ENCODE results near the gene ALK. TPM values are rescaled to one million over a fixed set of nuclear protein-coding genes. Genes with fewer than 3 reads are reported as not detected.

ALK gene
- total RNA-seq, 2 donors from 2014 or later, result not detected

GRCh38 chr2:29749041-29749440, 172.3 kb downstream of the ALK start:
- no peaks in the 10 kb centered on the region for H3K36me3 Mint-ChIP-seq
- ATAC-seq, result no peak
- no peaks in the 10 kb centered on the region for H3K9me3 Mint-ChIP-seq
- H3K27me3 Mint-ChIP-seq, result peaks cover 5 to 7% of the 10 kb centered on the region in 2 donors
- H3K27ac Mint-ChIP-seq, result no peak overlapping the region
- H3K4me3 Mint-ChIP-seq, result no peak overlapping the region
- no peak for DNase-seq (ENCODE audit: low spot score)
- no peaks in the 10 kb centered on the region for H3K4me1 Mint-ChIP-seq (ENCODE audit: low read depth in 2 of 2)

- Mint-ChIP-seq H3K36me3 (no peaks in the 10 kb centered on the region), H3K4me1 (ENCODE audit: low read depth in 2 of 2) (no peaks in the 10 kb centered on the region), H3K9me3 (no peaks in the 10 kb centered on the region), H3K27me3 (peaks cover 5 to 7% of the 10 kb centered on the region in 2 donors), H3K27ac (no peak overlapping the region), H3K4me3 (no peak overlapping the region)
- DNase-seq (ENCODE audit: low spot score) (no peak), ATAC-seq (peak in 1 of 2 donors; percentile 67)
Measured at GRCh38 chr2:29747786-29748470, 173.5 kb downstream of the ALK start.

GRCh38 chr2:29744976-29745375, 176.4 kb downstream of the ALK start:
- Mint-ChIP-seq H3K36me3 (no peaks in the 10 kb centered on the region), H3K9me3 (no peaks in the 10 kb centered on the region), H3K27me3 (peaks cover 2 to 6% of the 10 kb centered on the region in 2 donors), H3K27ac (no peak overlapping the region), H3K4me3 (no peak overlapping the region), H3K4me1 (ENCODE audit: low read depth in 2 of 2) (no peaks in the 10 kb centered on the region)
- DNase-seq (ENCODE audit: low spot score), result no peak
- ATAC-seq, result no peak

GRCh38 chr2:29743516-29743915, 177.9 kb downstream of the ALK start:
- H3K4me3 Mint-ChIP-seq, result no peak overlapping the region
- ATAC-seq, result no peak
- no peak for DNase-seq (ENCODE audit: low spot score)
- H3K36me3 Mint-ChIP-seq, result no peaks in the 10 kb centered on the region
- no peak overlapping the region for H3K27ac Mint-ChIP-seq
- no peaks in the 10 kb centered on the region for H3K4me1 Mint-ChIP-seq (ENCODE audit: low read depth in 2 of 2)
- H3K27me3 Mint-ChIP-seq, result peaks cover 8 to 9% of the 10 kb centered on the region in 2 donors
- H3K9me3 Mint-ChIP-seq, result no peaks in the 10 kb centered on the region

DNA sequence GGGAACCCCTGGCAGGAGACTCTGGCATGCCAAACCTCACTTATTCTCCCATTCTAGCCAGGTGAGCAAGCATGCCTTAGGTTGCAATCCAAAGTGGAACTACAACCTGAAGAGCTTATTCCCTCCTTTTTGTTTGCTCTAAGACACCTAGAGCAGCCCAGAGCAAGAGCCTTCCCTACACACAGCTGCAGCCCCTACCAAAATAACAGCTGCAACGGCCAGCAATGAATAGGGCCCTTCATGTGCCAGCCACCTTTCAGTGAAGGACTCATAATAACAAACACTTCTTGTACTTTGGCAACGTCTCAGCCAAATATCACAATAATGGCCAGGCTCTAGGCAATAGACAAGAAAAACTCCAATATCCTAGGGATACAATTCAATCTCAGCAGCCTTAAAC, 178.7 kb downstream of the ALK start:
- Mint-ChIP-seq H3K36me3 (no peaks in the 10 kb centered on the region), H3K4me1 (ENCODE audit: low read depth in 2 of 2) (no peaks in the 10 kb centered on the region), H3K4me3 (no peak overlapping the region), H3K27me3 (peaks cover 8 to 17% of the 10 kb centered on the region in 2 donors), H3K9me3 (no peaks in the 10 kb centered on the region), H3K27ac (no peak overlapping the region)
- DNase-seq (ENCODE audit: low spot score) (no peak), ATAC-seq (no peak)

GRCh38 chr2:29741132-29741531, 180.3 kb downstream of the ALK start:
- DNase-seq (ENCODE audit: low spot score), result no peak
- no peaks in the 10 kb centered on the region for H3K4me1 Mint-ChIP-seq (ENCODE audit: low read depth in 2 of 2)
- H3K4me3 Mint-ChIP-seq, result no peak overlapping the region
- no peak for ATAC-seq
- H3K36me3 Mint-ChIP-seq, result no peaks in the 10 kb centered on the region
- no peaks in the 10 kb centered on the region for H3K9me3 Mint-ChIP-seq
- peaks cover 10 to 28% of the 10 kb centered on the region in 2 donors for H3K27me3 Mint-ChIP-seq
- H3K27ac Mint-ChIP-seq, result no peak overlapping the region

DNA sequence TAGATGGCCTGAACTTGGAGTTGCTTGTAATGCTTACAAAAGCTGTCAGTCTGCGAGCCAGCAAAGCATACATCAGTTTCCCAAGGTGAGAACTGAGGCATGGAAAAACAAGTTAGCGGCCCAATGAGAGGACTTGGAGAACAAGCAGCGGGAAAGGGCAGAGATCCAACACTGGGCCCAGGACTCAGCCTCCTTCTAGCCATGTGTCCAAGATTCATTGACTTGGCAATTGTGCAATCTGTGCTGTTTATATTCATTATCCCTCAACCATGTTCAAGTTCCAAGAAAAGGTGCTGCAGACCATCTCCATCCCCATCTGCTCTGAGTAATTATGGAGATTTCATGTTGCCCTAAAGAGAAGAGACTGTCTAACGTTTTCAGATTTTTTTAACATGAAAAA, 187.4 kb downstream of the ALK start:
- H3K4me3 Mint-ChIP-seq, result no peak overlapping the region
- DNase-seq (ENCODE audit: low spot score), result no peak
- H3K36me3 Mint-ChIP-seq, result no peaks in the 10 kb centered on the region
- no peak overlapping the region for H3K27ac Mint-ChIP-seq
- H3K4me1 Mint-ChIP-seq (ENCODE audit: low read depth in 2 of 2), result no peaks in the 10 kb centered on the region
- ATAC-seq, result no peak
- no peaks in the 10 kb centered on the region for H3K9me3 Mint-ChIP-seq
- peaks cover 14 to 41% of the 10 kb centered on the region in 2 donors for H3K27me3 Mint-ChIP-seq

DNA sequence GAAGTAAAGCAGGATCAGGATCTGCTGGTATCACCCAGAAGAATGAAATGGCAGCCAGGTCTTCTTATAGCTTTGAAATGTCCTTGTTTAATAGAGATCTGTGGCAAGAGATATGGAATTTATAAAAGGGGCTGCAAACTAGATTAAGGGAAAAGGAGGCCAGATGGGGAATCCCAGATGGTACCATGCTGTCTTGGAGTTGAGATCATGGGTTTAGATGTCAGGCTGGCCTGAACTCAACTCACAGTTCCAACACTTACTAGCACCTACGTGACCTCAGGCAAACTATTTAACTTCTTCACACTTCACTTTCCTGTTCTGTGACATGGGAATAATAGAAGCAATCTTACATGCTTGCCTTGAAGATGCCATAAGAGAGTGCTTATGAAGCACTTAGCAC, 188.2 kb downstream of the ALK start:
- Mint-ChIP-seq H3K4me3 (no peak overlapping the region), H3K36me3 (no peaks in the 10 kb centered on the region), H3K27me3 (peaks cover 12 to 39% of the 10 kb centered on the region in 2 donors), H3K27ac (no peak overlapping the region), H3K4me1 (ENCODE audit: low read depth in 2 of 2) (no peaks in the 10 kb centered on the region), H3K9me3 (no peaks in the 10 kb centered on the region)
- DNase-seq (ENCODE audit: low spot score) (no peak), ATAC-seq (no peak)

GRCh38 chr2:29731948-29732347, 189.4 kb downstream of the ALK start:
- H3K27ac Mint-ChIP-seq, result no peak overlapping the region
- no peak for DNase-seq (ENCODE audit: low spot score)
- no peaks in the 10 kb centered on the region for H3K4me1 Mint-ChIP-seq (ENCODE audit: low read depth in 2 of 2)
- no peaks in the 10 kb centered on the region for H3K9me3 Mint-ChIP-seq
- H3K36me3 Mint-ChIP-seq, result no peaks in the 10 kb centered on the region
- H3K27me3 Mint-ChIP-seq, result peaks cover 8 to 34% of the 10 kb centered on the region in 2 donors
- no peak for ATAC-seq
- H3K4me3 Mint-ChIP-seq, result no peak overlapping the region

GRCh38 chr2:29729932-29730331, 191.5 kb downstream of the ALK start:
- H3K9me3 Mint-ChIP-seq, result no peaks in the 10 kb centered on the region
- H3K27ac Mint-ChIP-seq, result no peak overlapping the region
- H3K36me3 Mint-ChIP-seq, result no peaks in the 10 kb centered on the region
- no peak overlapping the region for H3K4me3 Mint-ChIP-seq
- no peaks in the 10 kb centered on the region for H3K4me1 Mint-ChIP-seq (ENCODE audit: low read depth in 2 of 2)
- ATAC-seq (no peak), DNase-seq (ENCODE audit: low spot score) (no peak)
- H3K27me3 Mint-ChIP-seq, result peaks cover 14 to 34% of the 10 kb centered on the region in 2 donors

DNA sequence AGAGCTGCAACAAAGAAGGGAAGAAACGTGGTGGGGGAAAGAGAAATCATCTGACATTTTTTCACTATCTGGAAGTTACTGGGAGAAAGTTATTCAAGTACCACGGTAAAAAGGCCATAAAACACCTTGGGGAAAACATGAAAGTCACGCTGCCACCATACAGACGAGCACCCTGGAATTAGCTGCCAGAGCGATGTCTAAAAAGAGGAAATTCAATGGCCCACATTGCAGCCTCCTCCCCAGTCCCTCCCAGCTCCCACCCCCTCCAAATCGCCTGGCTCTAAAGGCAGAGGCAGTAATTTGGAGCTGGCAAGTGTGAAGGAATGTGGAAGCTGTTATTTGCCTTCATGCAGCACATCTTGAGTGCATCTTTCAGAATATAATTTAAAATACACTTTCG, 192.0 kb downstream of the ALK start:
- no peak for ATAC-seq
- Mint-ChIP-seq H3K4me3 (no peak overlapping the region), H3K27ac (no peak overlapping the region), H3K27me3 (peaks cover 14 to 34% of the 10 kb centered on the region in 2 donors), H3K9me3 (no peaks in the 10 kb centered on the region), H3K36me3 (no peaks in the 10 kb centered on the region), H3K4me1 (ENCODE audit: low read depth in 2 of 2) (no peaks in the 10 kb centered on the region)
- no peak for DNase-seq (ENCODE audit: low spot score)

DNA sequence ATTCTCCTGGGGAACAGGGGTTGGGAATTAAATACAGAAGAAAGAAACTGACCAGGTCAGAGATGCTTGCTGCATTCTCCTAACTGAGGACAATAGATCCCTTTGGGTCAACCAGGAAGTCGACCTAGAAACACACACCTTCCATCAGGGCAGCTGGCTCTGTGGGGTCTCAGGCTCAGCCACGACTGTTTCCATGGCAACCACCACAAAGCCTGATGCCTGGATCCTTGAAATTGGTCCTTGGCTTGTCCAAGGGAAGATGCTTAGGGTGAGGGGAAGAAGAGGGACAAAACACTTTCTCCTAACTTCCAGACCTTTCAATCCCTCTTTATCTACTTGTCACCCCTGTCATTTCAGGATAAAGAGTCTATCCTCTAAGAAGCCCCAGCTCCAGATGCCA, 194.4 kb downstream of the ALK start:
- no peak overlapping the region for H3K27ac Mint-ChIP-seq
- H3K9me3 Mint-ChIP-seq, result no peaks in the 10 kb centered on the region
- ATAC-seq (no peak), DNase-seq (ENCODE audit: low spot score) (no peak)
- H3K4me3 Mint-ChIP-seq, result no peak overlapping the region
- H3K4me1 Mint-ChIP-seq (ENCODE audit: low read depth in 2 of 2), result no peaks in the 10 kb centered on the region
- no peaks in the 10 kb centered on the region for H3K36me3 Mint-ChIP-seq
- H3K27me3 Mint-ChIP-seq, result peaks cover 13 to 39% of the 10 kb centered on the region in 2 donors

DNA sequence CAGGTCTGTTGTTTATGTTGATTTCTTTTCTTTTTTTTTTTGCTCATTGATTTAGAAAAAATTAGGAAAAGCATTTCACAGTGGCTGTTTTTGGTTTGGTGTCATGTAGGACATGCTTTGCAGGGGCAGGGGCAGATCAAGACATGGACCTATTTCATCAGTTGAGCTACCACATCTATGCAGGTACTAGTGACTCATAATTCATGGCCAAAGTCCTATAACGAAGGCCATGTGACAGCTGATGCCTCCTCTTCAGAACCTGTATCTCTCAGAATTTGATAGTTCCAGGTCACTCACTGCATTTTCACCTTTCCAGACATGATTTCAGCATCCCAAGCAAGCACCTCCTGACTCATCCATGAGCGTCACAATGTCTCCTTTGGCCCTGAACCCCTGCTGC, 195.8 kb downstream of the ALK start:
- H3K27me3 Mint-ChIP-seq, result peaks cover 17 to 49% of the 10 kb centered on the region in 2 donors

DNA sequence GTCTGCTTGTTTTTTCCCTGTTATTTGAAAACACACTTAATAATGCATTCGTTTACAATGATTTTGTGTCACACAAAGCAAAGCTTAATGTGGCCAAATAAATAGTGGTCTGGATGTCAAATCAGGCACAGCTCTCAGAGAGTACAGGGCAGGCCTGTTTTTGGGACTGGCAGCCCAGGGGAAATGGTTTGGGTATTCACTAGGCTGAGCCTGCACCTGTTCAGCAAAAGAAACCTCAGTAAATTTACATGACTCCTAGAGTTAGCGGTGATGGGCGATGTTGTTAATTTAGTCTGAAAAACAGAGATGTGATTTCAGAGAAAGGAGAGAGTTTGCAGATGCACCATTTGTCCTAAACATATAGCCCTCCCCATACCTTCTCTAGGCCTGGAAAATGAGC, 197.1 kb downstream of the ALK start:
- no peak for ATAC-seq
- DNase-seq (ENCODE audit: low spot score), result no peak
- H3K27ac Mint-ChIP-seq, result no peak overlapping the region
- no peaks in the 10 kb centered on the region for H3K4me1 Mint-ChIP-seq (ENCODE audit: low read depth in 2 of 2)
- H3K27me3 Mint-ChIP-seq, result peaks cover 16 to 40% of the 10 kb centered on the region in 2 donors
- H3K9me3 Mint-ChIP-seq, result no peaks in the 10 kb centered on the region
- no peaks in the 10 kb centered on the region for H3K36me3 Mint-ChIP-seq
- no peak overlapping the region for H3K4me3 Mint-ChIP-seq

More for the DNA sequence above, 195.8 kb downstream of the ALK start:
- DNase-seq (ENCODE audit: low spot score) (no peak), ATAC-seq (no peak)
- Mint-ChIP-seq H3K9me3 (no peaks in the 10 kb centered on the region), H3K36me3 (no peaks in the 10 kb centered on the region), H3K4me3 (no peak overlapping the region), H3K4me1 (ENCODE audit: low read depth in 2 of 2) (no peaks in the 10 kb centered on the region), H3K27ac (no peak overlapping the region)

Measured in natural killer cell treated with Interleukin-12 subunit alpha and Interleukin-12 subunit beta and Interleukin-15 and Interleukin-18, amount 100 ng/mL, for 72 hours (primary cell).